ENCODE results near the gene FAM131B.
"Not testable (repeated sequence)": the region's sequence is repeated elsewhere in the genome, so short reads cannot be mapped to it uniquely, and the experiment has no call there.

Gene FAM131B

GRCh38 chr7:143394777-143395176 is 32.3 kb upstream of the FAM131B start:
- no peak for DNase-seq

GRCh38 chr7:143394068-143394467 is 31.6 kb upstream of the FAM131B start:
- DNase-seq: no peak

- no peak for DNase-seq
Observed at GRCh38 chr7:143393267-143394041, 30.9 kb upstream of the FAM131B start.

GRCh38 chr7:143392875-143393266 is 30.4 kb upstream of the FAM131B start:
- no peak for DNase-seq

GRCh38 chr7:143392427-143392826 is 29.9 kb upstream of the FAM131B start:
- DNase-seq: not testable (repeated sequence)

- no peak for DNase-seq
Observed at GRCh38 chr7:143391462-143392404, 29.2 kb upstream of the FAM131B start.

GRCh38 chr7:143390773-143391317 is 28.3 kb upstream of the FAM131B start:
- DNase-seq: no peak

GRCh38 chr7:143390104-143390772 is 27.7 kb upstream of the FAM131B start:
- DNase-seq: no peak

GRCh38 chr7:143389316-143390103 is 27.0 kb upstream of the FAM131B start:
- DNase-seq: no peak

GRCh38 chr7:143388491-143389101 is 26.1 kb upstream of the FAM131B start:
- no peak for DNase-seq

- no peak for DNase-seq
Observed at GRCh38 chr7:143388051-143388450, 25.5 kb upstream of the FAM131B start.

GRCh38 chr7:143387156-143387975 is 24.9 kb upstream of the FAM131B start:
- no peak for DNase-seq

- DNase-seq: peak; percentile 58
Observed at GRCh38 chr7:143385891-143386781, 23.6 kb upstream of the FAM131B start.

GRCh38 chr7:143384661-143385631 is 22.4 kb upstream of the FAM131B start:
- DNase-seq: no peak

- DNase-seq: no peak
Observed at GRCh38 chr7:143384148-143384547, 21.6 kb upstream of the FAM131B start.

- no peak for DNase-seq
Observed at GRCh38 chr7:143383642-143383957, 21.1 kb upstream of the FAM131B start.

GRCh38 chr7:143382791-143383641 is 20.5 kb upstream of the FAM131B start:
- no peak for DNase-seq

Data from central memory CD4-positive, alpha-beta T cell (primary cell).